Fibroblast of pulmonary artery (primary cell): ENCODE results near the gene ACTR3C.

Experiments
- DNase-seq: peaks from one replicate; pipeline ENCODE4 v3.0.0-alpha.2; 2010; ENCODE audit warnings: low read depth
- H3K4me3 ChIP-seq: replicated peaks from 2 replicates; pipeline ENCODE4 v1.5.1; 2011; ENCODE audit warnings: low read depth, mild to moderate bottlenecking, control low read depth, low read length, moderate library complexity
- TF ChIP-seq, protein P1 (sequence below): IDR thresholded peaks from 2 replicates; pipeline ENCODE4 v1.5.1; 2011; ENCODE audit warnings: mild to moderate bottlenecking, control low read depth, low read length, inconsistent platforms; ENCODE audit errors: missing control alignments

The ACTR3C gene

GRCh38 chr7:150322833-150323681, at the start of gene ACTR3C, which contains the start of gene LRRC61:
Gene ACTR3C (minus strand): TSS chr7:150323545. CDS start chr7:150295296, 28,249 bp downstream.
Gene LRRC61 (plus strand): TSS chr7:150323355. CDS start chr7:150336862, 13,507 bp downstream.
- TF ChIP-seq, protein P1, sequence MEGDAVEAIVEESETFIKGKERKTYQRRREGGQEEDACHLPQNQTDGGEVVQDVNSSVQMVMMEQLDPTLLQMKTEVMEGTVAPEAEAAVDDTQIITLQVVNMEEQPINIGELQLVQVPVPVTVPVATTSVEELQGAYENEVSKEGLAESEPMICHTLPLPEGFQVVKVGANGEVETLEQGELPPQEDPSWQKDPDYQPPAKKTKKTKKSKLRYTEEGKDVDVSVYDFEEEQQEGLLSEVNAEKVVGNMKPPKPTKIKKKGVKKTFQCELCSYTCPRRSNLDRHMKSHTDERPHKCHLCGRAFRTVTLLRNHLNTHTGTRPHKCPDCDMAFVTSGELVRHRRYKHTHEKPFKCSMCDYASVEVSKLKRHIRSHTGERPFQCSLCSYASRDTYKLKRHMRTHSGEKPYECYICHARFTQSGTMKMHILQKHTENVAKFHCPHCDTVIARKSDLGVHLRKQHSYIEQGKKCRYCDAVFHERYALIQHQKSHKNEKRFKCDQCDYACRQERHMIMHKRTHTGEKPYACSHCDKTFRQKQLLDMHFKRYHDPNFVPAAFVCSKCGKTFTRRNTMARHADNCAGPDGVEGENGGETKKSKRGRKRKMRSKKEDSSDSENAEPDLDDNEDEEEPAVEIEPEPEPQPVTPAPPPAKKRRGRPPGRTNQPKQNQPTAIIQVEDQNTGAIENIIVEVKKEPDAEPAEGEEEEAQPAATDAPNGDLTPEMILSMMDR, result no peak

GRCh38 chr7:150372271-150373048, 49.1 kb upstream of the ACTR3C start:
- H3K4me3 ChIP-seq, result no peak overlapping the region
- DNase-seq, result no peak
- TF ChIP-seq, protein P1, result no peak

More at GRCh38 chr7:150322833-150323681, at the start of gene ACTR3C, which contains the start of gene LRRC61:
- no peak for DNase-seq
- H3K4me3 ChIP-seq, result peak within 1 kb of the TSS; percentile 33

GRCh38 chr7:150371996-150372270, 48.6 kb upstream of the ACTR3C start:
- H3K4me3 ChIP-seq, result no peak overlapping the region
- DNase-seq, result no peak
- TF ChIP-seq, protein P1, result no peak

GRCh38 chr7:150371131-150371995, 48.0 kb upstream of the ACTR3C start:
- TF ChIP-seq, protein P1, result no peak
- no peak for DNase-seq
- no peak overlapping the region for H3K4me3 ChIP-seq

- TF ChIP-seq, protein P1, result no peak
- DNase-seq, result peak; percentile 72
- peak overlapping the region; percentile 86 for H3K4me3 ChIP-seq
Measured at GRCh38 chr7:150370612-150371071, 47.3 kb upstream of the ACTR3C start.

DNA sequence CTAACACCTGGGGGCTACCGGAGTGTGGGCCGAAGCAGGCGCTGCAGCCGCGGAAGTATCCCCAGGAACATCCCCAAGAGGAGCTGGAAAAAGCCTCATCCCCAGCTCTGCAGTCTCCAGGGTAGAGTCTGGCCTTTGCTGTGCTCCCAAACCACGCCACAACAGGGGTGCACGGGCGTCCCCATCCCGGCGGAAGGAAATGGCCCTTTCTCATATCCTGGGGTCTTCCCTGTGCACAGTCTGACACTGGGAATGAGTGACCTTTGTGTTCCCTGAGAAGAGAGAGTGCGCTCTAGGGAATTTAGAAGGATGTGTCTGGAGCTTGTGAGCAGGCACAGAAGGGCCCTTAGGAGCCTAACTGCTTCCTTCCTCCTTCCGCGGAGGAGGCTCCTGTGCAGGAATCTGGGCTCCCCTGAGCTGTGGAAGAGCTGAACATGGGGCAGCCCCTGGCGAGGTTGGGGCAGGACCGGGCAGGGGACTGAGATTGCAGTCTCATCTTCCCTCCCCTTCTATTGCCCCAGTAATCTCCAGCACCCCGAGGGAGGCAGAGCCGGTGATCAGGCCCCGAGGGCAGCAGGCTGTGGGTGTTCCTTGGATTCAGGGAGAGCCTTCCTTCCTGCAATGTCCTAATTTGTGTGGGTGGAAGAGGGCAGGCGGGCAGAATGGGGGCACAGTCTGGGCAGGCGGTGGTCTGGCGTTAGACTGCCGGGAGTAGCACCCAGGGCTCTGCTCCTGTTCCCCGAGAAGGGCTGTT, 46.6 kb upstream of the ACTR3C start:
- H3K4me3 ChIP-seq, result peak overlapping the region; percentile 86
- DNase-seq, result no peak
- TF ChIP-seq, protein P1, result no peak
